Brain microvascular endothelial cell (primary cell): Measurements from ENCODE around the gene JAM2.

ENCODE experiments used
- DNase-seq: peaks from one replicate; pipeline ENCODE4 v3.0.0-alpha.2; 2020
- H3K27ac ChIP-seq: fragments of 250-450 bp; sonication (Bioruptor Pico); 2 replicates; pipeline ENCODE4 v1.5.1; 2020; ENCODE audit warnings: mild to moderate bottlenecking, moderate library complexity
- H3K27me3 ChIP-seq: fragments of 250-450 bp; sonication (Bioruptor Pico); replicated peaks from 2 replicates; pipeline ENCODE4 v1.5.1; 2020; ENCODE audit warnings: mild to moderate bottlenecking
- H3K36me3 ChIP-seq: fragments of 250-450 bp; sonication (Bioruptor Pico); replicated peaks from 2 replicates; pipeline ENCODE4 v1.5.1; 2020; ENCODE audit warnings: mild to moderate bottlenecking
- H3K4me3 ChIP-seq: 2 replicates; pipeline ENCODE4 v1.5.1; 2011; ENCODE audit warnings: low read depth, mild to moderate bottlenecking, control low read depth, low read length, moderate library complexity
- CTCF ChIP-seq: IDR thresholded peaks from 2 replicates; pipeline ENCODE4 v1.5.1; 2011; ENCODE audit warnings: low read depth, mild to moderate bottlenecking, moderate library complexity, low read length, control low read depth, inconsistent platforms; ENCODE audit errors: missing control alignments
- in situ Hi-C: cut with HindIII; loops from 2 replicates; pipeline ENCODE4 v1.10.0; 2017; ENCODE audit warnings: low sequenced_read_pairs, low pct_ligation_motif_present

Gene JAM2

GRCh38 chr21:25734654-25734903, 95.5 kb downstream of the JAM2 start:
- in situ Hi-C loops = no loop called here
- no peaks in the 10 kb centered on the region for H3K27me3 ChIP-seq
- H3K36me3 ChIP-seq = no peaks in the 10 kb centered on the region
- TF ChIP-seq CTCF = no peak
- peak overlapping the region; percentile 98 for H3K27ac ChIP-seq
- peak overlapping the region; percentile 98 for H3K4me3 ChIP-seq
- DNase-seq = no peak

- peak within 1 kb of the TSS; percentile 98 for H3K27ac ChIP-seq
- no peaks in the 10 kb centered on the region for H3K36me3 ChIP-seq
- in situ Hi-C loops = no loop called here
- H3K27me3 ChIP-seq = no peaks in the 10 kb centered on the region
- TF ChIP-seq CTCF = no peak
- peak; percentile 97 for DNase-seq
- peak within 1 kb of the TSS; percentile 98 for H3K4me3 ChIP-seq
Observed at GRCh38 chr21:25734904-25735645, 96.0 kb downstream of the JAM2 start, which contains the start of the genes ATP5PF and GABPA. Gene ATP5PF, minus strand, starts transcription at chr21:25734904. Its CDS starts 5,110 bp downstream, at chr21:25729794. Gene GABPA, plus strand, starts transcription at chr21:25734972. Its CDS starts 6,627 bp downstream, at chr21:25741599.

- TF ChIP-seq CTCF = no peak
- peak overlapping the region; percentile 98 for H3K27ac ChIP-seq
- no peaks in the 10 kb centered on the region for H3K27me3 ChIP-seq
- H3K4me3 ChIP-seq = peak overlapping the region; percentile 98
- in situ Hi-C loops = no loop called here
- H3K36me3 ChIP-seq = no peaks in the 10 kb centered on the region
- DNase-seq = peak; percentile 70
Observed at GRCh38 chr21:25735646-25736597, 96.9 kb downstream of the JAM2 start.

- H3K36me3 ChIP-seq = no peaks in the 10 kb centered on the region
- no peak overlapping the region for H3K27ac ChIP-seq
- H3K27me3 ChIP-seq = no peaks in the 10 kb centered on the region
- no peak for TF ChIP-seq CTCF
- no peak for DNase-seq
- no peak overlapping the region for H3K4me3 ChIP-seq
- in situ Hi-C loops = no loop called here
Observed at GRCh38 chr21:25737421-25737820, 98.4 kb downstream of the JAM2 start.

- DNase-seq = no peak
- TF ChIP-seq CTCF = no peak
- H3K36me3 ChIP-seq = peaks cover 3% of the 10 kb centered on the region
- no peaks in the 10 kb centered on the region for H3K27me3 ChIP-seq
- no peak overlapping the region for H3K4me3 ChIP-seq
- no peak overlapping the region for H3K27ac ChIP-seq
- in situ Hi-C loops = no loop called here
Observed at GRCh38 chr21:25742900-25743299, 103.8 kb downstream of the JAM2 start.
